Stromal cell of bone marrow (primary cell): ENCODE data around the gene NHSL2.

Experiments
- DNase-seq: peaks from one replicate; pipeline ENCODE4 v3.0.0-alpha.2; 2012; ENCODE audit warnings: low read depth

Gene NHSL2

GRCh38 chrX:71991164-71991563, 80.5 kb downstream of the NHSL2 start:
- no peak for DNase-seq

- DNase-seq, result no peak
These were observed 82.1 kb downstream of the NHSL2 start for GRCh38 chrX:71992711-71993110.

GRCh38 chrX:71993371-71993770, 82.7 kb downstream of the NHSL2 start:
- DNase-seq, result no peak

- DNase-seq, result no peak
These were observed 84.0 kb downstream of the NHSL2 start for GRCh38 chrX:71994601-71995000.

GRCh38 chrX:71995122-71995521, 84.5 kb downstream of the NHSL2 start:
- DNase-seq, result no peak

- no peak for DNase-seq
These were observed 85.5 kb downstream of the NHSL2 start for GRCh38 chrX:71996136-71996535.

GRCh38 chrX:71996826-71997225, 86.2 kb downstream of the NHSL2 start:
- DNase-seq, result peak; percentile 64

DNA sequence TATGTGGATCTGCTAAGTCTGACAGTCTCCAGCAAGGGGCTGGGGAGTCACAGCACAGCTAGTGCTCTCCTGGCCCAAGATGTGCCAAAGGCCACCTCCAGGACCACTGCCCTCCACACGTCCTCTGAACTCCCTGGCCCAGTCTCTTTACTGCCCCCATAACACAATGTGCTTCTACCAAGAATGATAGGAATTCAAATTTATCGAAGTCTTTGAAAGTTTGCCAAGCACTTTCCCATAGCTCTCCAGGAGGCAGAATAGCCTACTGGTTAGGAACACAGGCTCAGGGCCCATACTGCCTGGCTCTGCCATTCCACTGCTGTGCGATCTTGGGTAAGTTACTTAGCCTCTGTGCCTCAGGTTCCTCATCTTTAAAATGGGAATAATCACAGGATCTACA, 86.7 kb downstream of the NHSL2 start:
- no peak for DNase-seq

DNA sequence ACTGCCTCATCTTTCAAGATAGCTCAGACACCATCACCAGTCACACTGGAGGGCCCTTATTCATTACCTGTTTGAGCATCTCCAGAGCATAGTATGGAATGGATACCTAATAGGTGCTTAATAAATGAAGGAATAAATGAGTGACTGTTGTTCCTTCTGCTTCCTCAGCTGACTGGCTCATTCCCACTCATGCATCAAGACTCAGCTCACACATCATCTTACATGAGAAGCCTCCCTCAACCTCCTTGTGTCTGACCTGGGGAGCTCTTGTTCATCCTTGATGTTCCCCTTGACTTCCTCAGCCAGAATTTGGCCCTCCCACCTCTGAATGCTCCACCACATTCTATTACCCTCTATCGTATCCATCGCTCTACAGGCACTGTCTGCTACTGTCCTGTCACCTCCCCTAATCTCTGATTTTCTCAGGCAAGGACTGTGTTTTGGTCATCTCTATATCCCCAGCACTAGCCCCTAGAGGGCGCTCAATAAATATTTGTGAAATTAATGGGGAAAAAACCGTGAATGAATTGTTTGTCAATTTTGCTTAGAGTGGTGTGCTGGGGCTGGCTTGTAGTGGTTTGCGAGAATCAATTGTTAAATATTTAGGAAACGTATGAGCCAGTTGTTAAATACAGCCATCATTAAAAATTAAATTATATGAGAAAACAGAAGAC, 88.3 kb downstream of the NHSL2 start:
- DNase-seq, result no peak

DNA sequence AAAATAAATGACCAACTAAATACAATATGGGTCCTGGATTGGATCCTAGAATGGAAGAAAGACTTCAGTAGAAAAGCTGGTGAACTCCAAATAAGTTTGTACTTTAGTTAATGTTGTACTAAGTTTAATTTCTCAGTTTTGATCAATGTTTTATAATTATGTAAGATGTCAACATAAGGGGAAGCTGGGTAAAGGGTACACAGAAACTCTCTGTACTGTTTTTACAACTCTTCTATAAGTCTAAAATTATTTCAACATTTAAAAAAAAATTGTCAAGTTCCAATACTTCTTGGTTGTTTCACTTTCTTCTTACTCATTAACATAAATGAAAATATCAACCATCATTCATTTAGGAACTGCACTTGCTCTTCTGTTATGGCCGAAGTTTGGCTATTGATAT, 88.9 kb downstream of the NHSL2 start:
- DNase-seq, result no peak

- no peak for DNase-seq
These were observed 90.8 kb downstream of the NHSL2 start for GRCh38 chrX:72001471-72001870.

GRCh38 chrX:72001906-72002305, 91.3 kb downstream of the NHSL2 start:
- no peak for DNase-seq

- no peak for DNase-seq
These were observed 92.2 kb downstream of the NHSL2 start for GRCh38 chrX:72002875-72003274.

- no peak for DNase-seq
These were observed 93.4 kb downstream of the NHSL2 start for GRCh38 chrX:72003811-72004750.

DNA sequence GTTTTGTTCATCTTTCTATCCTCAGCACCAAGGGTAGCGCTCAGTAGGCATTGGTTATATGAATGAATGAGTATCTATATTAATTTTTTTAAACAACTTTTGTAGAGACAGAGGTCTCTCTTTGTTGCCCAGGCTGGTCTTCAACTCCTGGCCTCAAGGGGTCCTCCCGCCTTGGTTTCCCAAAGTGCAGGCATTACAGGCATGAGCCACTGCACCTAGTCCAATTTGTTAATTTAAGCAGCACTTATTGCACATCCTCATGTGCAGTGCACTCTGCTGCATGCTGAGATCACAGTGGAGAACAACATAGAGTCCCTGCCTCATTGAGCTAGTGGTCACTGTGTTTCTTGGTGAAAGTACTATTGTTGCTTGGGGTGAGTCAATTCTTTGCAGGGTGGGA, 94.4 kb downstream of the NHSL2 start:
- DNase-seq, result no peak

GRCh38 chrX:72006461-72006860, 95.8 kb downstream of the NHSL2 start:
- no peak for DNase-seq

DNA sequence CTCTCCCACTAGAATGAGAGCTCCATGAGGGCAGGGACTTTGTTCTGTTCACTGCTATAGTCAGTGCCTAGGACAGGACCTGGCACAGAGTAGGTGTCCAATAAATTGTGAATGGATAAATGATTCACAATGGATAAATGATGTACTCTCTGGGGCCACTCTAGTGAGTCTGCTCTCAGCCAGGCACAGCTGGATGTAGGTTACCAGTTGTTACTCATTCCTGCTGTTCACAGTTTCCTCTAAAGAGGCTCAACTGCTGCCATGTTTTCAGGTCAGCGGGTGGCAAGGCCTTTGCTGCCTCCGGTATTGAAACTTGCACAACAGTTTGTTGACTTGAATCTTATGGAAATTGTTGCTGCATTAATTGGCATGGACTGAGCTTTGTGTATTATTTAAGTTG, 99.1 kb downstream of the NHSL2 start:
- no peak for DNase-seq

- no peak for DNase-seq
These were observed 101.1 kb downstream of the NHSL2 start for GRCh38 chrX:72011734-72012133.

DNA sequence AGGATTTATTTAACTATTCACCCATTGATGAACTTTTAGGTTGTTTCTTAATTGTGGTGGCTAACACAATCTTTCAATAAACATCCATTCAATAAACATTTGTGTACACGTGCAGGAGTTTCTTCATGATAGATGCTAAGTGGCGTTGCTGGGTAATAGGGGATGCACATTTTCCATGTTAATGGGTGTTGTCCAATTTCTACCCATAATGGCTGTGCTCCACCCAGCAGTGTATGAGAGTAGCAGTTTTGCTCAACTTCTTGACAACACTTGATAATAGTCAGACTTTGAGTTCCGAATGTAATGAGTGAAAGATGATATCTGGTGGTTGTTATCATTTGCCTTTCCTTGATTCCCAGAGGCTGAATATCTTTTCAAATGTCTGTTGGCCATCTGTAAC, 104.7 kb downstream of the NHSL2 start:
- DNase-seq, result no peak

DNA sequence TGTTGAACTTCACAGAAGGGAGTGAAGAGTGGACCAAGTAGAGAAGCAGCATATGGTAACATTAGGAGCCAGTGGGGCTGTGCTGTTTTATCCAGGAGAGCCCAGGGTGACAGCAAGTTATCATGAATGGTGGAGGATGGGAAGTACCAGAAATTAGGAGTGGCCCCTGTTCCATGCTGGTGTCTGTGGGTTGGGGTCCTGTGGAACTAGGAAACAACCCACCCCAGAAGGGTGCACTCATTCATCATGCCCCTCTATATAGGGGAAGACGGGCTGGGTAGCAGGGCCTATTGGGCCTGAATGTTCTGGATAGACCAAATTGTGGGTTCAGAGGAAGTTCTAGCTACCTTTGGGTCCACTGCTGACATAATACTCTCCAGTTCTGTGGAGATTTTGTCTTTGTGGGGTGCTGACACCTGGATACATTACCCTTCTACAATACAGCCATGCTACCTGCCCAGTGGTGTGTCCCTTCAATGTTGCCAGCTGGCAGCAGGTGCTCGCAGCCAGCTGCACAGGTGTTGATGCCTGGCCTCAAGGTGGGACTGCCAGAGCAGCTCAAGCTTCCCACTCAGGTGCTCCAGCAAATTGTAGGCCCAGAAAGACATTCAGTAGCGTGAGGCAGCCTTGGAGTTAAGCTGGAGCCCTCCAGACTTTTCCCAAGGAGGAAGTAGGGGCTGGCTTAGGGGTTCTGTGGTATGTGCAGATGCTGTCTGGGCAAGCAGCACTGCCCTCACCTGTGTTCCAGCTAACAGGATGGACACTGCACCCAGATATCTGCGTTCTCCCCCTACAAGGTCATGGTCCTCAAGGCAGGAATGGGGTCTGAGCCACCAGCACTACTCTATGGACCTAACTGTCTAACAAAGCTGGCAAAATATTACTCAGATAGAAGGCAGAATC, 106.5 kb downstream of the NHSL2 start:
- no peak for DNase-seq

DNA sequence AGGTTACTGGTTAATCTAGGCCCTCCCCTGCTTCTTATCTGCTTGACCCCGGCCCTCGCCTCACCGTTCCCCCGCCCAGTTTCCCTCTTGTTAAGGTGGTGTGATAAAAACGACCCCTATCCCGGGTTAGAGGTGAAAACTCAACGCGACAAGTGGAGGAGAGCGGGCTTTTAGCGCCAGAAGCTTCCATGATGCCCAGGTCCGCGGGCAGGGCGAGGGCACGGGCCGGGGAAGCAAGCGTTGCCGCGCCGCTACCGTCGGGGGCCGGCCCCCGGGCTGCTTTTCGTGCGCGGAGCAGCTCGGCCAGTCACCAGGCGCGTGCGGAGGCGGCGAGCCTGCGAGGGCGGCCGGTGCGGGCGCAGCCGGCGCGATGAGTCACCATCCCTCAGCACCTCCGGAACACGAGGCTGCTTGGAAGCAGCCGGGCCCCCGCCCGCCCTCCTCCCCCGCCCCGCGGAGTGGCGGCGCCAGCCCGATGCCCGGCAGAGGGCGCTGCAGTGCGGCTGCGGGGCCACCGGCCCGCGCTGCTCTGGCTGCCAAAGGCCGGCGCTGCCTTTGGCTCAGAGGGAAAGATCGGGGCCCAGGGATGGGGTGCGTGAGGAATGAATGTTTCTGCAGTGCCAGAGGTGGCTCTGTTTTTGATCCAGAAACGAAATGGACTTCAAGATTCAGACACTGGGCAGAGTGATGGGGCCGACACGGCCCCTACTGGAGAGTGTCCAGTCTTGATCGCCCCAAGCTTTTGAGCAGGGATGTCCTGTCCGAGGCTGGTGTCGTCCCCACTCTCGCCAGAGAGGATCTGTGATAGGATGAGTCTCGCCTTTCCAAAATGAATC, 107.8 kb downstream of the NHSL2 start:
- DNase-seq, result peak; percentile 73
